ENCODE data around the gene RUNX2.

Gene RUNX2

GRCh38 chr6:45479834-45480751 is 152.0 kb downstream of the RUNX2 start:
- Histone ChIP-seq H3K4me3 (ENCODE audit: low read depth in 1 of 2, low read length in 2 of 2) (peak overlapping the region in 1 of 2 donors; percentile 25), H3K36me3 (ENCODE audit: control insufficient read depth in 1 of 2, insufficient read depth in 2 of 2, low read length in 2 of 2) (peaks cover 0 to 7% of the 10 kb centered on the region in 2 donors), H3K27ac (ENCODE audit: low read length) (no peak overlapping the region)

GRCh38 chr6:45480752-45481415 is 152.8 kb downstream of the RUNX2 start:
- H3K4me1 ChIP-seq (ENCODE audit: control insufficient read depth in 1 of 2, insufficient read depth in 2 of 2, low read length in 2 of 2) = no peaks in the 10 kb centered on the region
- no peaks in the 10 kb centered on the region for H3K27me3 ChIP-seq (ENCODE audit: low read depth, low read length)
- peak overlapping the region in 1 of 2 donors; percentile 25 for H3K4me3 ChIP-seq (ENCODE audit: low read depth in 1 of 2, low read length in 2 of 2)
- H3K9me3 ChIP-seq (ENCODE audit: control insufficient read depth in 1 of 2, low read length in 2 of 2) = no peaks in the 10 kb centered on the region
- peaks cover 0 to 7% of the 10 kb centered on the region in 2 donors for H3K36me3 ChIP-seq (ENCODE audit: control insufficient read depth in 1 of 2, insufficient read depth in 2 of 2, low read length in 2 of 2)
- H3K27ac ChIP-seq (ENCODE audit: low read length) = no peak overlapping the region

More at GRCh38 chr6:45479834-45480751, 152.0 kb downstream of the RUNX2 start:
- H3K9me3 ChIP-seq (ENCODE audit: control insufficient read depth in 1 of 2, low read length in 2 of 2) = no peaks in the 10 kb centered on the region
- H3K4me1 ChIP-seq (ENCODE audit: control insufficient read depth in 1 of 2, insufficient read depth in 2 of 2, low read length in 2 of 2) = no peaks in the 10 kb centered on the region
- no peaks in the 10 kb centered on the region for H3K27me3 ChIP-seq (ENCODE audit: low read depth, low read length)

GRCh38 chr6:45483021-45483420 is 154.9 kb downstream of the RUNX2 start:
- no peaks in the 10 kb centered on the region for H3K9me3 ChIP-seq (ENCODE audit: control insufficient read depth in 1 of 2, low read length in 2 of 2)
- H3K4me3 ChIP-seq (ENCODE audit: low read depth in 1 of 2, low read length in 2 of 2) = no peak overlapping the region
- H3K4me1 ChIP-seq (ENCODE audit: control insufficient read depth in 1 of 2, insufficient read depth in 2 of 2, low read length in 2 of 2) = no peaks in the 10 kb centered on the region
- H3K27me3 ChIP-seq (ENCODE audit: low read depth, low read length) = no peaks in the 10 kb centered on the region
- peaks cover 0 to 7% of the 10 kb centered on the region in 2 donors for H3K36me3 ChIP-seq (ENCODE audit: control insufficient read depth in 1 of 2, insufficient read depth in 2 of 2, low read length in 2 of 2)
- no peak overlapping the region for H3K27ac ChIP-seq (ENCODE audit: low read length)

GRCh38 chr6:45483501-45483900 is 155.4 kb downstream of the RUNX2 start:
- no peak overlapping the region for H3K4me3 ChIP-seq (ENCODE audit: low read depth in 1 of 2, low read length in 2 of 2)
- no peaks in the 10 kb centered on the region for H3K4me1 ChIP-seq (ENCODE audit: control insufficient read depth in 1 of 2, insufficient read depth in 2 of 2, low read length in 2 of 2)
- no peak overlapping the region for H3K27ac ChIP-seq (ENCODE audit: low read length)
- H3K36me3 ChIP-seq (ENCODE audit: control insufficient read depth in 1 of 2, insufficient read depth in 2 of 2, low read length in 2 of 2) = peaks cover 0 to 7% of the 10 kb centered on the region in 2 donors
- no peaks in the 10 kb centered on the region for H3K27me3 ChIP-seq (ENCODE audit: low read depth, low read length)
- H3K9me3 ChIP-seq (ENCODE audit: control insufficient read depth in 1 of 2, low read length in 2 of 2) = no peaks in the 10 kb centered on the region

- Histone ChIP-seq H3K4me3 (ENCODE audit: low read depth in 1 of 2, low read length in 2 of 2) (no peak overlapping the region), H3K36me3 (ENCODE audit: control insufficient read depth in 1 of 2, insufficient read depth in 2 of 2, low read length in 2 of 2) (peaks cover 0 to 3% of the 10 kb centered on the region in 2 donors), H3K27me3 (ENCODE audit: low read depth, low read length) (no peaks in the 10 kb centered on the region)
Observed at GRCh38 chr6:45486736-45487135, 158.6 kb downstream of the RUNX2 start.

GRCh38 chr6:45487645-45488044 is 159.5 kb downstream of the RUNX2 start:
- Histone ChIP-seq H3K9me3 (ENCODE audit: control insufficient read depth in 1 of 2, low read length in 2 of 2) (no peaks in the 10 kb centered on the region), H3K4me1 (ENCODE audit: control insufficient read depth in 1 of 2, insufficient read depth in 2 of 2, low read length in 2 of 2) (no peaks in the 10 kb centered on the region), H3K36me3 (ENCODE audit: control insufficient read depth in 1 of 2, insufficient read depth in 2 of 2, low read length in 2 of 2) (peaks cover 0 to 3% of the 10 kb centered on the region in 2 donors), H3K27me3 (ENCODE audit: low read depth, low read length) (no peaks in the 10 kb centered on the region), H3K4me3 (ENCODE audit: low read depth in 1 of 2, low read length in 2 of 2) (no peak overlapping the region), H3K27ac (ENCODE audit: low read length) (no peak overlapping the region)

More at GRCh38 chr6:45486736-45487135, 158.6 kb downstream of the RUNX2 start:
- H3K4me1 ChIP-seq (ENCODE audit: control insufficient read depth in 1 of 2, insufficient read depth in 2 of 2, low read length in 2 of 2) = no peaks in the 10 kb centered on the region
- H3K27ac ChIP-seq (ENCODE audit: low read length) = no peak overlapping the region
- H3K9me3 ChIP-seq (ENCODE audit: control insufficient read depth in 1 of 2, low read length in 2 of 2) = no peaks in the 10 kb centered on the region

- H3K27ac ChIP-seq (ENCODE audit: low read length) = no peak overlapping the region
- no peaks in the 10 kb centered on the region for H3K4me1 ChIP-seq (ENCODE audit: control insufficient read depth in 1 of 2, insufficient read depth in 2 of 2, low read length in 2 of 2)
- H3K36me3 ChIP-seq (ENCODE audit: control insufficient read depth in 1 of 2, insufficient read depth in 2 of 2, low read length in 2 of 2) = peaks cover 0 to 2% of the 10 kb centered on the region in 2 donors
- no peak overlapping the region for H3K4me3 ChIP-seq (ENCODE audit: low read depth in 1 of 2, low read length in 2 of 2)
- no peaks in the 10 kb centered on the region for H3K27me3 ChIP-seq (ENCODE audit: low read depth, low read length)
- H3K9me3 ChIP-seq (ENCODE audit: control insufficient read depth in 1 of 2, low read length in 2 of 2) = no peaks in the 10 kb centered on the region
Observed at GRCh38 chr6:45488269-45488668, 160.1 kb downstream of the RUNX2 start.

- no peaks in the 10 kb centered on the region for H3K27me3 ChIP-seq (ENCODE audit: low read depth, low read length)
- H3K9me3 ChIP-seq (ENCODE audit: control insufficient read depth in 1 of 2, low read length in 2 of 2) = no peaks in the 10 kb centered on the region
- no peak overlapping the region for H3K27ac ChIP-seq (ENCODE audit: low read length)
- no peaks in the 10 kb centered on the region for H3K36me3 ChIP-seq (ENCODE audit: control insufficient read depth in 1 of 2, insufficient read depth in 2 of 2, low read length in 2 of 2)
- no peak overlapping the region for H3K4me3 ChIP-seq (ENCODE audit: low read depth in 1 of 2, low read length in 2 of 2)
- no peaks in the 10 kb centered on the region for H3K4me1 ChIP-seq (ENCODE audit: control insufficient read depth in 1 of 2, insufficient read depth in 2 of 2, low read length in 2 of 2)
Observed at GRCh38 chr6:45488889-45489288, 160.8 kb downstream of the RUNX2 start.

- H3K27ac ChIP-seq (ENCODE audit: low read length) = no peak overlapping the region
- H3K9me3 ChIP-seq (ENCODE audit: control insufficient read depth in 1 of 2, low read length in 2 of 2) = no peaks in the 10 kb centered on the region
- no peak overlapping the region for H3K4me3 ChIP-seq (ENCODE audit: low read depth in 1 of 2, low read length in 2 of 2)
- H3K36me3 ChIP-seq (ENCODE audit: control insufficient read depth in 1 of 2, insufficient read depth in 2 of 2, low read length in 2 of 2) = no peaks in the 10 kb centered on the region
- H3K27me3 ChIP-seq (ENCODE audit: low read depth, low read length) = no peaks in the 10 kb centered on the region
- H3K4me1 ChIP-seq (ENCODE audit: control insufficient read depth in 1 of 2, insufficient read depth in 2 of 2, low read length in 2 of 2) = no peaks in the 10 kb centered on the region
Observed at GRCh38 chr6:45491048-45491735, 163.1 kb downstream of the RUNX2 start.

GRCh38 chr6:45491874-45492273 is 163.7 kb downstream of the RUNX2 start:
- no peaks in the 10 kb centered on the region for H3K9me3 ChIP-seq (ENCODE audit: control insufficient read depth in 1 of 2, low read length in 2 of 2)
- H3K36me3 ChIP-seq (ENCODE audit: control insufficient read depth in 1 of 2, insufficient read depth in 2 of 2, low read length in 2 of 2) = no peaks in the 10 kb centered on the region
- H3K27ac ChIP-seq (ENCODE audit: low read length) = no peak overlapping the region
- H3K27me3 ChIP-seq (ENCODE audit: low read depth, low read length) = no peaks in the 10 kb centered on the region
- no peaks in the 10 kb centered on the region for H3K4me1 ChIP-seq (ENCODE audit: control insufficient read depth in 1 of 2, insufficient read depth in 2 of 2, low read length in 2 of 2)
- no peak overlapping the region for H3K4me3 ChIP-seq (ENCODE audit: low read depth in 1 of 2, low read length in 2 of 2)

- Histone ChIP-seq H3K9me3 (ENCODE audit: control insufficient read depth in 1 of 2, low read length in 2 of 2) (no peaks in the 10 kb centered on the region), H3K27me3 (ENCODE audit: low read depth, low read length) (no peaks in the 10 kb centered on the region), H3K4me3 (ENCODE audit: low read depth in 1 of 2, low read length in 2 of 2) (no peak overlapping the region), H3K27ac (ENCODE audit: low read length) (no peak overlapping the region), H3K36me3 (ENCODE audit: control insufficient read depth in 1 of 2, insufficient read depth in 2 of 2, low read length in 2 of 2) (no peaks in the 10 kb centered on the region), H3K4me1 (ENCODE audit: control insufficient read depth in 1 of 2, insufficient read depth in 2 of 2, low read length in 2 of 2) (no peaks in the 10 kb centered on the region)
Observed at GRCh38 chr6:45493761-45494160, 165.6 kb downstream of the RUNX2 start.

Data from muscle layer of duodenum (tissue), 2 donors.